ENCODE measurements around the gene CDK16.
A peak's percentile ranks its signal among the peaks of the same experiment; 100 is the strongest.

Gene CDK16

DNA sequence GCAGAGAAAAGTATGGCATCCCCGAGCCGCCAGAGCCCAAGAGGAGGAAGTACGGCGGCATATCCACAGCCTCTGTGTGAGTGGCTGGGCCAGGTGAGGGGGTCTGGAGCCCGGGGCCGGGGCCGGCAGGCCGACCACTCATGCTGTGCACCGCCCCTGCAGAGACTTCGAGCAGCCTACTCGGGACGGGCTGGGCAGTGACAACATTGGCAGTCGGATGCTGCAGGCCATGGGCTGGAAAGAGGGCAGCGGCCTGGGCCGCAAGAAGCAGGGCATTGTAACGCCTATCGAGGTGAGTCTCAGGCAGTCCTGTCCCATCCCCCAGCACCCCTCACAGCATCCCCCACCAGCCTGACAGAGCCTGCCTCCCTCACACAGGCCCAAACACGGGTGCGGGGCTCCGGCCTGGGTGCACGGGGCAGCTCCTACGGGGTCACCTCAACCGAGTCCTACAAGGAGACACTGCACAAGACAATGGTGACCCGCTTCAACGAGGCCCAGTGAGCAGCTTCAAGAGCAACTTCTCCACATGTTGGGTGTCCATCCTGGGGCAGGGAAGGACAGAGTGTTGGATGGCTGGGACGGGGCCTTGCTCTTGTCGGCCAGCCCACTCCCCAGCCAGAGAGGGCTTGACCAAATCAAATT is 32.3 kb upstream of the CDK16 start:
- DNase-seq = no peak

DNA sequence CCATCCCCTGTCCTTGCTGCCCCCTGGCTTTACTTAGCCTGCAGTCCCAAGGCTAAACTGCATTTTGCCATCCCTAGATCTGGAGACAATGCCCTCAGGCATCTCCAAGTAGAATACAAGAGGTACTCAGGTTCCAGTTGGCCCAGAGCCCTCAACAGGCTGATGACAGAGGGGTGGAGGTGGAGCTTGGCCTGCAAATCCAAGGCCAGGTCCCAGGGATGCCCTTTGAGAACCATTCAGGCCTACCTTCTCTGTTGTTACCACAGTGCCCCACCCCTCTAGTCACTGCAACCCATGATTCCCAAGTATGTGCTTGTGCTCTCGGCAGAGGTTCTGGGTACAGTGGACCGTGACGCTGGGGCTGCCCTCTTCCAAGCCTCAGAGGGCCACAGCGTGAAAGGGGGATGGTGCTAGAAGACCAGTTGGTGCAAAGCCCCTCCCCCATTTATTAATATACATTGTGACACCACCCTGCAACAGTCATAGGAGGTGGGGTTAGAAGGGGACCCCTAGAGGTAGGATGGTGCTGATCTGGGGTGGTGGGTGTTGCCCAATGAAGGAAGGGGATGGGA is 31.3 kb upstream of the CDK16 start:
- DNase-seq = no peak

DNA sequence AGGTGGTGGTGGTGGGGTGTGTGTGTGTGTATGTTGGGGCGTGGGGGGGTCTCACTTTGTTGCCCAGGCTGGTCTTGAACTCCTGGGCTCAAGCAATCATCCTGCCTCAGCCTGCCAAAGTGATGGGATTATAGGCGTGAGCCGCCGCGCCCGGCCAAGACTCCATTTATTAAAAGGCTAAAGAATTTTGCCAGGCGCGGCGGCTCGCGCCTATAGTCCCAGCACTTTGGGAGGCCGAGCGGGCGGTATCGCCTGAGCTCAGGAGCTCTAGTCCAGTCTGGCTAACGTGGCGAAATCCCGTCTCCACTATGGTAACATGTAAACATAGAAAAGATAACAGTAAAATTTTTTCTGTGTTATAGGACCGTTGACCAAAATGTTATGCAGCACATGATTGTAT is 28.6 kb upstream of the CDK16 start:
- no peak for DNase-seq

DNA sequence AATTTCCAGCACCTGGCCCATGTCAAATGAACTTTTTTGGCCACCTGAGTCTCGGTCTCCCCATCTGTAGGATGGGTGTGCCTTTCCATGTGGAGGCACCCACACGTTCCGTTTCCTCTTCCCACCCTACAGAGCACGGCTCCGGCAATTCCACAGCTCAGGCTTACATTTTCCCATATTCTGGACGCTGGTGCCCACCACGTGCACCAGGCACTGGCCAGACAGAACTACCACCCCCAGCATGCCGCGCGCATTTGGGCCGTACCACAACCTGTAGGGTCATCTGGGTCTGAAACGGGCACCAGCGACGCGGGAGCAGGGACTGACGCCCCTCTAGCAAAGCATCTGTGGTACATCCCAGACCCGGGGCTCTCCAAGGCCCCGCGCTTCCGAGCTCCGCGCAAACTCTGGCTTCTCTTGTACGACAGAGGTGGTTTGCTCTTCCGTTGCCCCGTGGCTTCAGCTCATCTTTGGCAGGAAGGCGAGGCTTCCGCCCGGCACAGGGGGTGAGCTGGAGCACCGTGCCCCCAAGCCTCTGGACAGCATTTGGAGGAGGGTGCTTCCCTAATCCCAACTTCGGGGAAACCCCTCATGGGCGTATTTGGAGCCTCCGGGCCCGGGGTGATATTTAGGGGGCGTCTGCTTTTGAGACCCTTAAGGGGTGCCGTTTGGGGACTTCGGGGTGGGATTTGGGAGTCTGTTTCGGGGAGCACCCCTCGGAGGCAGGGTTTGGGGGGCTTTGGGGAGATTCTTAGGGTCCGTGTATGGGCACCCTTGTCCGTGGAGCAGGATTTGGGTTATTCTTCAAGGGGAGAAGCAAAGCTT is 27.8 kb upstream of the CDK16 start:
- DNase-seq = peak; percentile 91

DNA sequence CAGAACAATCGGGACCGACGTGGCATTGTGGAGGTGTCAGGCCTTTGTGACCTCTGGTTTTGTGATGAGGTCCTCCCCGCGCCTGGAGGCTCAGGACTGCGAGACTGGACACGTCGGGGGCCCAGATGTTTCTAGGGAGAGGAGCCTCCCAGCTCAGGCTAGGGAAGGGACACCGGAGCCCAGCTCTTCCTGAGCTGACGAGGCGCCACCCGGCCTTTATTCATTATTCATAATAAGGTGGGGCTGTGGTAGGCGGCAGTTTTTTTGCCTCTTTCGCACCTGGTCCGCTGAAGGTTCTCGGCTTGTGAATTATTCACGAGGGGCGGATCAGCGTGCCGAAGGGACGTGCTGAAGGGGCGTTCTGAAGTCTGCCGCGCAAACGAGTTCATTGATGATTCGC is 27.1 kb upstream of the CDK16 start:
- peak; percentile 50 for DNase-seq

DNA sequence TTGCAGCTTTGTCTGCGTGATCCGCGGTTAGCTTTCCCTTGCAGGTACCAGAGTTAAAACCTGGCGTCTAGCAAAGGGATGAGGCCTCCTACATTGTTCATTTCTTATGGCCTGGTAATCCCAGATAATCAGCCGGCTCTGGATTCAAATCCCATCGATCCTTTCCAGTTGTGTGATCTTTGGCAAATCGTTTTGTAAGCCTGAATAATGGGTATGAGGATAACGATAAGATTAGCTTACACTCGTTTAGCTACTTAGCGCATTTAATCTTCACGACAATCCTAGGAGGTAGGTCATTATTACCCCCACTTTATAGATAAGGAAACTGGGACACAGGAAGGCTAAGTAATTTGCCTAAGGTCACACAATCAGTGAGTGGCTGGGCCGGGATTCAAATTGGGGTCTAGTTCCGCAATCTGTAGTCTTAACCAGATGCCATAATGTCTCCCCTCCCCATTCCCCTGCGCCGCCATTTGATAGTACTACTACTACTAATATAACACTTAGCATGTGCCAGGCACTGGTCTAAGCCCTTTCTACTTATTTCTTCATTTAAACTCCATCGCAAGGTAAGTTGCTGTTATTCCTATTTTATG is 26.6 kb upstream of the CDK16 start:
- no peak for DNase-seq

DNA sequence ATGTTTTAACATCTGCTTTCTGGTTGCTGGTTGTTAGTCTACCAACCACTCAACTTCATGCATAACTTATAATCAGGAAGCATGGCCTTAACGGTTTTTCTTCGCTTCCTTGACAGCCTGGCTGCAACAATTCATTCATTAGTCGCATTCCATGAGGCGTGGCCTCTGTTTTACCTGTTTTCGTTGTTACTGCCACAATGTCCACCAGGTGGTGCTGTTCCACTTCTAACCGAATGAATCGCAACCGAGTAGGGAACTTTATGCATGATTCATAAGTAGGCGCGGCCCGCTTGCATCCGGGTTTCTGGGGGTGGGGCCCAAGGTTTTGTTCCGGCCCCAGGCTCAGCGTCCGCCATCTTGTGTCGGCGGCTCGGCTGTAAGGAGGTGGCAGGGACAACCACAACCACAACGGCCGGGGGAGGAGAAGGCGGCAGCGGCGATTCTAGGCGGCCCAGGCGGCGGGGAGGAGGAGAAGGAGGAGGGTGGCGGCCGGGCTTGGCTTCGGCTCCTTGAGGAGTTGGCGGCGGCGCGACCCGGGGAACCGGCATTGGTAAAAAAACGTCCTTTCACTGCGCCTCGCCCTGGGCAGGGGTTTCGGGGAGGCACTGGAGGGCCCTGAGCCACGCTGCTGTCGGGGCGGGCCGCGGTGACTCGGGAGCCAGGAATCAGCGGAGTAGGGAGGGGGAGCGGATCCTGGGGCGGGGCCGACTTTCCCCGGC is 24.8 kb upstream of the CDK16 start, which contains the start of gene UBA1:
TSS of gene UBA1 (plus strand) at position 355 of the 719 bp plus-strand sequence. CDS start 4,974 bp downstream, outside the sequence.
- peak; percentile 97 for DNase-seq

DNA sequence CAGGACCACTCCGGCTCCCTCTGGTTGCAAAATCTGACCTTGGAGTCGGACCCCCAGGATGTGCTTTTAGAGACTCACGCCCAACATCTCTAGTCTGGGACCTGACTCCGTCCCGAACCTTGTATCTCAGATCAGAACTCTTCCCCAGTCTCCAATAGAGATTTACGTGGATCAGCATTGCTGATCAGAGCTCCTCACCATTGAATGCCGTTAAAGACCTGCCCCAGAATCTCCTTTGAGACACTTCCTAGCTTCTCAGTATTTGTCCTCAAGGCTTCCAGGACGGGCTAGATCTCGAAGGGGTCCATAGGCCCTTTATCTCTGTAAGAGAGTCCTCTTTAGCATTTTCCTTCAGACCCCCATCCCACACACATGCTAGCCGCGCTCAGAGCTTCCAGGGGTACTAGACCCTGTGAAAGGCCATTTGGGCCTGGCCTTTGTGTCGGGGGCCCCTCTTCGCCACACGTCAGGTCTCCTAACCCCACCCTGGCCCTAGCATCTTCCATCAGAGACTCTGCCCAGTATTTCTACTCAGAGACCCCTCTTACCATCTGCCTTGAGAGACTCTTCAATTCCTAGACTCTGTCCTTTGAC is 24.2 kb upstream of the CDK16 start:
- DNase-seq = no peak

DNA sequence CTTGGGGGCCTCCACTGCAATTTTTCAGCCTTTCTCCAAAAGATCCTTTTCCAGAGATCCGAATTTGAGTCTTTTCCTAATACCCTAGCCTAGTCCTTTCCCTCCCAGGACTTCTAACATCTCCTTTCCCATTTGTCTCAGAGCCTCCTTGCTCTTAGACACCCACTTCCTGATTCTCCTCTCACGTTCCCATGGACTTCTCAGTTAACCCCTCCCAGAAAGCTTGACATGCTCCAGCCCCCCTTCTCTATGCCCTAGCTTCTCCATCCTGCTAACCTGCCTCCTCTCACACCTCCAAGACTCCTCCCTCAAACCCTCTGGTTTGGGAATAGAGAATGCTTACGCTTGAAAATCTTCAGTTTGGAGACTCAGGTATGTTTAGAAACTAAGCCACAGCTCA is 22.4 kb upstream of the CDK16 start:
- no peak for DNase-seq

DNA sequence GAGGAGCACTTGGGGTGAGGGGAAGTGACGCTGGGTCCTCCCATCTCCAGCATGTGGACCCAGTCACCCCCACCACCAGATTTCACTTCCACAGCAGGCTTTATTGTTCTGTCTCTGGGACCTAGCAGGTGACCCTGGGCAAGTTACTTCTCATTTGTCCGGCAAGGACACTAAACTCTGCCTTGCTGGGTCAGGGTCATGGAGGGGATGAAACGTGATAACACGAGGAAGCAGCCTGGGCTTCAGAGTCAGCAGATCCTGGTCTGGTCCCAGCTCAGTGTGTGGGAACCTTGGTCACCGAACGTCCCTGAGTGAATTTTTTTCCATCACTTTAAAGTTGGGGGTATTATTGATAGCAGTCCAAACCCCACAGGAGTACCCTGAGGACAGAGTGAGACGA is 21.0 kb upstream of the CDK16 start:
- DNase-seq = no peak

DNA sequence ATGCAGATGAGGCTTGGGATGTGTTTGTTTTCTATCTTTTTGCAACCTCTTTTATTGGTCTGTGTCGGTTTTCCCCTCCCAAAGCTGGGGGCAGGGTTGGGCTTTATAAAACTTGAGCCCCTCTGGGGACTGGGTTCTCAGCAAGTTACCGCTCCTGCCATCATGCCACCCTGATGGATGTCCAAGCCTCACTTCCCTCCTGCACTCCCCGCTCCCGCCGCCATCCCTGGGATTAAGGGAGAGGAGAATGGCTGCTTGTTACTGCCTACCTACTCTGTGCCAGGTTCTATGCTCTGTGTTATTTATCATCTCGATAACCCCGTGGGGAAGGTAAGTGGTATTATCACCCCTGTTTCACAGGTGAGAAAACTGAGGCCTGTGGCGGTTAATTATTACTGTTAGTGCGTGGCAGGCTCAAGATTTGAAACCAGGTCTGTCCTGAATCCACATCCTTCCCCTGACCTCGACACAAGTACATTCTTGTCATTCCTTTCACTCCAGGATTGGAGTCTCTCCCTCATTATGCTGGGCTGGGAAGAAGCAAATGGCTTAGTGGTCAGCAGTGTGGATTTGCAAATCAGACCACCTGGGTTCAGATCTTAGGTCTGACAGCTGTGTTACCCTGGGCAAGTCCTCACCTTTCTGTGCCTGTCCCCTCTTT is 20.3 kb upstream of the CDK16 start:
- DNase-seq = no peak

DNA sequence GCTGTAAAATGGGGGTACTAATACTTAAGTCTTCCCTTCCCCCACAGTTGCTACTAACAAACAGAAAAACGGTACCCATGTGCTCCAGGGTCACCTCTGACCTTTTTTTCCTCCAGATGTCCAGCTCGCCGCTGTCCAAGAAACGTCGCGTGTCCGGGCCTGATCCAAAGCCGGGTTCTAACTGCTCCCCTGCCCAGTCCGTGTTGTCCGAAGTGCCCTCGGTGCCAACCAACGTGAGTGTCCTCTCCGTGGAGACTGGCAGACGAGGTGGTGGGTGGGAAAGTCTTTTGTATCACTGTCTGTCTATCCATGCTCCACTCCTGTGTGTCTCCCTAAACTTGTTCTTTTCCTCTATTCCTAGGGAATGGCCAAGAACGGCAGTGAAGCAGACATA is 19.8 kb upstream of the CDK16 start:
- no peak for DNase-seq

DNA sequence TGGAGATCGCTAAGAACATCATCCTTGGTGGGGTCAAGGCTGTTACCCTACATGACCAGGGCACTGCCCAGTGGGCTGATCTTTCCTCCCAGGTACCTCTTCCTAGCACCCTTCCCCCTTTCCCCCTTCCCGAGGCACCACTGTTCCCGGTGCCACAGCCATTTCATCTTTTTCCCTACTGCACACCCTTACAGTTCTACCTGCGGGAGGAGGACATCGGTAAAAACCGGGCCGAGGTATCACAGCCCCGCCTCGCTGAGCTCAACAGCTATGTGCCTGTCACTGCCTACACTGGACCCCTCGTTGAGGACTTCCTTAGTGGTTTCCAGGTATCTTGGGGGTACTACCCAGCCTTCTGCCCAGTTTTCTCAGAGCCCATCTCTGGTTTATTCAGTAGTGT is 19.2 kb upstream of the CDK16 start:
- no peak for DNase-seq

DNA sequence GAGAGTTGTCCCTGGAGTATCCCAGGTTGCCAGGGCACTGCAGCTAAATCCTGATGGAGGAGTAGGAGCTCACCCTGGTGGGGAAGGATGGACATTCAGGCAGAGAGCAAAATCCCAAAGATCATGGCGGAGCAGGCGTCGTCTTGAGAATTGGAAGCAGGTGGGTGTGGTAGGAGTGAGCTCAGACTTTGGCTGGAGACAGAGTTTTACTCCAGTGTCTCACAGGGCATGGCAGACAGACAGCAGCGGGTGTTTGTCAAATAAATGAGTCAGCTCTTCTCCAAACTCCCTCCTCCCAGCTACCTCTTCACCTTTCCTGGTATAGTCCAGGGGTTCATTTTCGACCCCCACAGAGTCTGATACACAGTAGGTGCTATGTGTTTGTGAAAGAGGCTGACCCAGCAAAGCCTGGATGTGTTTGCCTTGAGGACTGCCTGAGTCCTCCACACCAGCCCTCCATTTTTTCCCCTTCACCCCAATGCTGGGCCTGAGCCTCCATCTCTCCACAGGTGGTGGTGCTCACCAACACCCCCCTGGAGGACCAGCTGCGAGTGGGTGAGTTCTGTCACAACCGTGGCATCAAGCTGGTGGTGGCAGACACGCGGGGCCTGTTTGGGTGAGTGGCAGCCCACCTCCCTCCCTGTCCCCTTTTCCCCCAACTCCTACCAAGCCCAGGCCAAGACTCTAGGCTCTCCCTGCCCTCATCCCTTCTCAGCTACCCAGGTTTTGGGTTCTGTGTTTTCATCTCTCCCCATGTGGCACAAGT is 17.9 kb upstream of the CDK16 start:
- no peak for DNase-seq

DNA sequence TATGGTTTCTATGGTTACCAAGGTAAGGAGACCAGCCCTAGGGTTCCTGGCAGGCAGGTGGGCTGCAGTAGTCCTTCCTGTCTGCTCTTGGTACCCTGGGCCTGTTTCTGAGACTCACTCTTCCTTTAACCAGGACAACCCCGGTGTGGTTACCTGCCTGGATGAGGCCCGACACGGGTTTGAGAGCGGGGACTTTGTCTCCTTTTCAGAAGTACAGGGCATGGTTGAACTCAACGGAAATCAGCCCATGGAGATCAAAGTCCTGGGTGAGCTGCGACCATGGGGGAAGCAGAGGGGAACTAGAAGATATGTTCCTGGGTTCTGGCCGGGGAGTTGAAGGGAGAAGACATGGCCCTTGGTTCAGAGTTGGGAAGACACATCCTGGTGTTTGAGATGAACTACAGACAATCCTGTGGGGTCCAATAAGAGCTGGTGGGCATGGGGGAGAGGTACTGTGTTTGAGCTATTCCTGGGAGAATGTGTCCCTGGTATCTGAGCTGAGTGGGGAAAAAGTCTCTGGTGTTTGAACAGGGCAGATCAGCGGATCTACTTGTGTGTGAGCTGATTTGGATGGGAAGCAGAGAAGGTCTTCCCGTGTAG is 17.0 kb upstream of the CDK16 start:
- no peak for DNase-seq

DNA sequence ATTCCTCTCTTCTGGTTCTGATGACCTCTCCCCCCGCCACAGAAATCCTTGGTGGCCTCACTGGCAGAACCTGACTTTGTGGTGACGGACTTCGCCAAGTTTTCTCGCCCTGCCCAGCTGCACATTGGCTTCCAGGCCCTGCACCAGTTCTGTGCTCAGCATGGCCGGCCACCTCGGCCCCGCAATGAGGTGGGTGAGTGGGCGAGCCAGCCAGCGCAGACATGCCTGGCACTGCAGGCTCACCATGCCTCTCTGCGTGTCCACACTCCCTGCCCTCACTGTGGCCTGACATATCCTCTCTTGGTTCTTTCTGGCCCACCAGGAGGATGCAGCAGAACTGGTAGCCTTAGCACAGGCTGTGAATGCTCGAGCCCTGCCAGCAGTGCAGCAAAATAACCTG is 16.2 kb upstream of the CDK16 start:
- no peak for DNase-seq

DNA sequence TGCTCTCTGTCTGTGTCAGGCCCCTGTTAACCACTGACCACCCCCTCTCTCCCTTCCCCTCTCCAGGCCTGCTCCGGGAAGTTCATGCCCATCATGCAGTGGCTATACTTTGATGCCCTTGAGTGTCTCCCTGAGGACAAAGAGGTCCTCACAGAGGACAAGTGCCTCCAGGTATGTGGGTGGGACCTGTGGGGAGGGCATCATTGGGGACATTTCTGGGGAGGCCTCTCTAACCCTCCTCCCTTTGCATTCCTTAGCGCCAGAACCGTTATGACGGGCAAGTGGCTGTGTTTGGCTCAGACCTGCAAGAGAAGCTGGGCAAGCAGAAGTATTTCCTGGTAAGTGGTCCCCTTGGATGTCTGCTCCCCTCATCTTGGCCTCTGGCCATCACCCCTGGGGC is 15.6 kb upstream of the CDK16 start:
- DNase-seq = no peak

DNA sequence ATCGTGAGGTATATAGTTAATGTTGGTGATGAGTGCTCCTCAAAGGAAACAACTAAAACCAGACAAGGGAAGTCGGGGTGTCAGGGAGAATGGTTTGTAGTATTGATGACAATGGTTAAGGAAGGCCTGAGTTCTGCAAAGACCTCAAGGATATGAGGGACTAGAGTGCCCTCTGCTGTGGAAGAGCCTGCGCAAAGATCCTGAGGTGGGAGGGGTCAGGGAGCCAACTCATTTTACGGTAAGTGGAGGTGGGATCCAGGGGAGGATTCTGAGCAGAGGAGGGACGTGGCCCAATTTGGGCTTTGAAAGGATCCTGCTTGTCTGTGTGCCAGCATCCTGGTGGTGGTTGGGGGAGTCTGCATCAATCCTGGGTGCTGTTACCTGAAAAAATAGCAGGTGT is 13.5 kb upstream of the CDK16 start:
- no peak for DNase-seq

DNA sequence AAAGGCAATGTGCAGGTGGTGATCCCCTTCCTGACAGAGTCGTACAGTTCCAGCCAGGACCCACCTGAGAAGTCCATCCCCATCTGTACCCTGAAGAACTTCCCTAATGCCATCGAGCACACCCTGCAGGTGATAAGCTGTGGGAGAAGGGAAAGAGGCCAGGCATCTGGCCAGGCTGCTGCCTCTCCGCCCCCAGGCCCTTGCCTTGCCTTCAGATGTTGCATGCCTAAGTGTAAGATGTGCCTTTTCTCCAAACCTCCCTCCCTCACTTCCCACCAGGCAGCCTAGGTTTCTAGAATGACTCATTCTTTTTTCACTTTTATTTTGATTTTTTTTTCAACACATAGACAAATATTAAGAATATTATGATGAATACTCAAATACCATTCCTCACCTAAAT is 12.2 kb upstream of the CDK16 start:
- DNase-seq = no peak

DNA sequence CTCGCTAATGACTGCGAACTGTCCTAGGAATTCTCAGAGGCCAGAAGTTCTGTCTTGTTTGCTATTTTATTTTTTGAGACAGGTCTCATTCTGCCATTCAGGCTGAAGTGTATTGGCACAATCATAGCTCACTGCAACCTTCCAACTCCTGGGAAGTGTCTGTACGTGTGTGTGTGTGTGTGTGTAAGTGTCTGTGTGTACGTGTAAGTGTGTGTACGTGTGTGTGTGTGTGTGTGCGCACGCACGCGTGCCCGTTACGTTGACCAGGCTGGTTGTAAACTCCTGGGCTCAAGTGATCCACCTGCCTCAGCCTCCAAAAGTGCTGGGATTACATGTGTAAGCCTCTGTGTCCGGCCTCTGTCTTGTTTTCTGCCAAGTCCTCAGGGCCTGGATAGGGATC is 10.4 kb upstream of the CDK16 start:
- no peak for DNase-seq

Measured in CD4-positive, alpha-beta T cell treated with Interleukin-15 for 1 hour (primary cell).